Smooth muscle cell (in vitro differentiated cells): ENCODE results near the gene CALD1. TPM values are rescaled to one million over a fixed set of nuclear protein-coding genes. Genes with fewer than 3 reads are reported as not detected.

Source experiments
- DNase-seq: peaks from one replicate; lab custom pipeline; 2025; ENCODE audit not compliant: unreplicated experiment; lab: John Stamatoyannopoulos, UW
- H2AFZ ChIP-seq: fragments of 200-600 bp; sonication (generic); 2 replicates; pipeline ENCODE4 v1.6.0; 2016; ENCODE audit warnings: antibody characterized with exemption, low read depth, mild to moderate bottlenecking
- H3F3A ChIP-seq: fragments of 200-600 bp; sonication (generic); 2 replicates; pipeline ENCODE4 v1.6.0; 2017; ENCODE audit warnings: antibody characterized with exemption, low read depth
- H3K27ac ChIP-seq: fragments of 200-600 bp; sonication (generic); 2 replicates; pipeline ENCODE4 v1.5.1; 2016; ENCODE audit warnings: low read depth, mild to moderate bottlenecking
- H3K27me3 ChIP-seq: fragments of 200-600 bp; sonication (generic); 2 replicates; pipeline ENCODE4 v1.6.1; 2016; ENCODE audit warnings: low read depth, mild to moderate bottlenecking
- H3K36me3 ChIP-seq: fragments of 200-600 bp; sonication (generic); 2 replicates; pipeline ENCODE4 v1.5.1; 2016; ENCODE audit warnings: low read depth
- H3K4me1 ChIP-seq: fragments of 200-600 bp; sonication (generic); 2 replicates; pipeline ENCODE4 v1.5.1; 2016; ENCODE audit warnings: low read depth
- H3K4me2 ChIP-seq: fragments of 200-600 bp; sonication (generic); 2 replicates; pipeline ENCODE4 v1.6.0; 2016; ENCODE audit warnings: mild to moderate bottlenecking
- H3K4me3 ChIP-seq: fragments of 200-600 bp; sonication (generic); 2 replicates; pipeline ENCODE4 v1.5.1; 2016; ENCODE audit warnings: mild to moderate bottlenecking
- H3K79me2 ChIP-seq: fragments of 200-600 bp; sonication (generic); 2 replicates; pipeline ENCODE4 v1.6.0; 2016; ENCODE audit warnings: low read depth, mild to moderate bottlenecking
- H3K9ac ChIP-seq: fragments of 200-600 bp; sonication (generic); 2 replicates; pipeline ENCODE4 v1.6.0; 2016; ENCODE audit warnings: low read depth
- H3K9me3 ChIP-seq: fragments of 200-600 bp; sonication (generic); replicated peaks from 2 replicates; pipeline ENCODE4 v1.5.1; 2016; ENCODE audit warnings: low read depth
- H4K20me1 ChIP-seq: fragments of 200-600 bp; sonication (generic); 2 replicates; pipeline ENCODE4 v1.6.0; 2016; ENCODE audit warnings: low read depth
- CTCF ChIP-seq: fragments of 200-600 bp; sonication (generic); IDR thresholded peaks from 2 replicates; pipeline ENCODE4 v1.5.1; 2017; ENCODE audit warnings: borderline replicate concordance, mild to moderate bottlenecking, antibody characterized with exemption; ENCODE audit not compliant: insufficient read depth, poor library complexity, severe bottlenecking
- WGBS: methylation state at CpG from one replicate; pipeline ENCODE4 v1.1.7; 2016; ENCODE audit warnings: low lambda C conversion rate; 5-methylcytosine and 5-hydroxymethylcytosine counted together
- polyA plus RNA-seq: library from polyadenylated mRNA; unstranded; fragments of >200 nt; fragmentation: Nextera tagmentation; extraction: Ambion mirVana; gene quantifications from 2 replicates; pipeline ENCODE4 v1.2.1, GENCODE V29; 2016
- total RNA-seq: library from RNA; depleted of rRNA; stranded (reverse); fragments of >200 nt; gene quantifications from 2 replicates; pipeline ENCODE4 v1.2.3, GENCODE V29; 2014

Gene CALD1
- total and polyA plus RNA-seq, 2 experiments from 2014 or later, result 948 to 1,552 TPM

GRCh38 chr7:134819401-134819800, 40.0 kb downstream of the CALD1 start:
- H4K20me1 ChIP-seq, result peaks cover 41% of the 10 kb centered on the region
- H3K4me3 ChIP-seq, result no peak overlapping the region
- H3K9me3 ChIP-seq, result no peaks in the 10 kb centered on the region
- TF ChIP-seq CTCF, result no peak
- peaks cover 37% of the 10 kb centered on the region for H3K4me1 ChIP-seq
- peak overlapping the region; percentile 46 for H3K9ac ChIP-seq
- peaks cover 94% of the 10 kb centered on the region for H3K79me2 ChIP-seq
- H3K36me3 ChIP-seq, result no peaks in the 10 kb centered on the region
- no peak for DNase-seq
- H3K27ac ChIP-seq, result peak overlapping the region; percentile 98
- WGBS, result 33% methylated on average over 4 of the region's 4 CpGs
- no peak overlapping the region for H2AFZ ChIP-seq
- peak overlapping the region; percentile 55 for H3K4me2 ChIP-seq
- H3F3A ChIP-seq, result peaks cover 51% of the 10 kb centered on the region
- H3K27me3 ChIP-seq, result no peaks in the 10 kb centered on the region

GRCh38 chr7:134820295-134820694, 40.9 kb downstream of the CALD1 start:
- Histone ChIP-seq H3K9ac (peak overlapping the region; percentile 38), H3K4me1 (peaks cover 46% of the 10 kb centered on the region), H2AFZ (no peak overlapping the region), H4K20me1 (peaks cover 32% of the 10 kb centered on the region), H3K79me2 (peaks cover 94% of the 10 kb centered on the region), H3F3A (peaks cover 60% of the 10 kb centered on the region), H3K4me3 (no peak overlapping the region), H3K27ac (peak overlapping the region; percentile 98), H3K4me2 (peak overlapping the region; percentile 55), H3K27me3 (no peaks in the 10 kb centered on the region), H3K36me3 (no peaks in the 10 kb centered on the region), H3K9me3 (no peaks in the 10 kb centered on the region)
- no peak for DNase-seq
- no peak for TF ChIP-seq CTCF
- 19% methylated on average over 2 of the region's 2 CpGs for WGBS

- no peaks in the 10 kb centered on the region for H3K36me3 ChIP-seq
- H3K27ac ChIP-seq, result peak overlapping the region; percentile 98
- peaks cover 64% of the 10 kb centered on the region for H3F3A ChIP-seq
- WGBS, result 67% methylated on average over 3 of the region's 3 CpGs
- no peak overlapping the region for H2AFZ ChIP-seq
- H3K4me2 ChIP-seq, result peak overlapping the region; percentile 55
- no peak for TF ChIP-seq CTCF
- no peak overlapping the region for H3K4me3 ChIP-seq
- no peaks in the 10 kb centered on the region for H3K9me3 ChIP-seq
- H3K4me1 ChIP-seq, result peaks cover 51% of the 10 kb centered on the region
- DNase-seq, result no peak
- H4K20me1 ChIP-seq, result peaks cover 28% of the 10 kb centered on the region
- H3K27me3 ChIP-seq, result no peaks in the 10 kb centered on the region
- H3K79me2 ChIP-seq, result peaks cover 94% of the 10 kb centered on the region
- H3K9ac ChIP-seq, result peak overlapping the region; percentile 4
Measured at GRCh38 chr7:134820778-134821177, 41.3 kb downstream of the CALD1 start.

GRCh38 chr7:134823400-134823799, 44.0 kb downstream of the CALD1 start:
- H3K4me3 ChIP-seq, result no peak overlapping the region
- H3K4me1 ChIP-seq, result peaks cover 66% of the 10 kb centered on the region
- TF ChIP-seq CTCF, result no peak
- H4K20me1 ChIP-seq, result peaks cover 14% of the 10 kb centered on the region
- H3F3A ChIP-seq, result peaks cover 62% of the 10 kb centered on the region
- H3K36me3 ChIP-seq, result no peaks in the 10 kb centered on the region
- H3K27me3 ChIP-seq, result no peaks in the 10 kb centered on the region
- peaks cover 94% of the 10 kb centered on the region for H3K79me2 ChIP-seq
- peak overlapping the region; percentile 87 for H3K9ac ChIP-seq
- peak overlapping the region; percentile 86 for H3K4me2 ChIP-seq
- 4% methylated on average over 1 of the region's 1 CpG for WGBS
- DNase-seq, result no peak
- peak overlapping the region; percentile 98 for H3K27ac ChIP-seq
- H2AFZ ChIP-seq, result no peak overlapping the region
- no peaks in the 10 kb centered on the region for H3K9me3 ChIP-seq
